Endothelial cell of umbilical vein (primary cell): Measurements from ENCODE around the gene DTL. TPM values are rescaled to one million over a fixed set of nuclear protein-coding genes. Genes with fewer than 3 reads are reported as not detected.

Experiments
- BruUV-seq: library from RNA; stranded (reverse); fragments of 400-500 nt; replicated peaks from 2 replicates; lab custom pipeline; 2021; lab: Mats Ljungman, UMichigan
- CTCF ChIA-PET: fragments of 300-600, 350-600 bp; sonication (Branson Sonifier 250); formaldehyde crosslinking; loops from one replicate; lab custom pipeline; 2021; ENCODE audit warnings: antibody characterized with exemption, inconsistent platforms; lab: Charles Lee
- POLR2A ChIA-PET: fragments of 300-600, 350-600 bp; sonication (Branson Sonifier 250); formaldehyde crosslinking; loops from one replicate; lab custom pipeline; 2021; ENCODE audit warnings: antibody characterized with exemption, inconsistent platforms; lab: Charles Lee
- DNase-seq: peaks from one replicate; pipeline ENCODE4 v3.0.0-alpha.2; 2011; ENCODE audit warnings: low read depth, low spot score
- FAIRE-seq: peaks from 2 replicates; lab custom pipeline; 2011; peaks lifted over from hg19 to GRCh38; lab: Jason Lieb, UNC
- H2AFZ ChIP-seq: 2 replicates; pipeline ENCODE4 v1.6.0; 2012; ENCODE audit warnings: low read depth, low read length, control low read depth, inconsistent platforms
- H3K27ac ChIP-seq: 2 replicates; pipeline ENCODE4 v1.5.1; 2011; ENCODE audit warnings: low read depth, mild to moderate bottlenecking, control low read depth, low read length, moderate library complexity; ENCODE audit not compliant: insufficient read depth
- H3K27me3 ChIP-seq, 2 experiments: 2 replicates each; pipeline versions ENCODE4 v1.6.0 to v1.6.1; 2011; ENCODE audit warnings: low read length in 2 of 2, mixed read lengths in 1 of 2; ENCODE audit not compliant: control insufficient read depth in 2 of 2, insufficient read depth in 2 of 2
- H3K36me3 ChIP-seq, 2 experiments: 2 replicates in 1 of 2; 3 replicates in 1 of 2; pipeline ENCODE4 v1.5.1; 2011; ENCODE audit warnings: low read length in 2 of 2, mild to moderate bottlenecking in 1 of 2, moderate library complexity in 1 of 2; ENCODE audit not compliant: control insufficient read depth in 2 of 2, insufficient read depth in 2 of 2; ENCODE audit errors: extremely low read depth in 1 of 2
- H3K4me1 ChIP-seq: 3 replicates; pipeline ENCODE4 v1.5.1; 2011; ENCODE audit warnings: mild to moderate bottlenecking, low read length; ENCODE audit not compliant: control insufficient read depth, insufficient read depth; ENCODE audit errors: extremely low read depth
- H3K4me2 ChIP-seq: 2 replicates; pipeline ENCODE4 v1.6.1; 2011; ENCODE audit warnings: low read length, control low read depth, mixed read lengths; ENCODE audit not compliant: insufficient read depth
- H3K4me3 ChIP-seq, 3 experiments: fragments of 200-600 bp in 1 of 3; sonication (generic), shearing (Covaris generic) in 1 of 3; replicated peaks in 1 of 3; 2 replicates each; pipeline ENCODE4 v1.5.1; 2011 to 2016; ENCODE audit warnings: control low read depth in 3 of 3, low read length in 3 of 3, mild to moderate bottlenecking in 2 of 3, inconsistent platforms in 1 of 3, low read depth in 1 of 3, moderate library complexity in 1 of 3; ENCODE audit not compliant: insufficient read depth in 1 of 3
- H3K79me2 ChIP-seq: 2 replicates; pipeline ENCODE4 v1.6.0; 2012; ENCODE audit warnings: low read length, inconsistent platforms; ENCODE audit not compliant: control insufficient read depth, insufficient read depth
- H3K9ac ChIP-seq: replicated peaks from 2 replicates; pipeline ENCODE3; 2011; ENCODE audit warnings: low read length, control low read depth; ENCODE audit not compliant: insufficient read depth; ENCODE audit errors: extremely low read depth
- H3K9me1 ChIP-seq: replicated peaks from 3 replicates; pipeline ENCODE4 v1.6.0; 2011; ENCODE audit warnings: mild to moderate bottlenecking, low read length; ENCODE audit not compliant: control insufficient read depth, insufficient read depth; ENCODE audit errors: extremely low read depth
- H3K9me3 ChIP-seq: replicated peaks from 2 replicates; pipeline ENCODE4 v1.5.1; 2012; ENCODE audit warnings: low read length, inconsistent platforms; ENCODE audit not compliant: control insufficient read depth, insufficient read depth
- H4K20me1 ChIP-seq: replicated peaks from 2 replicates; pipeline ENCODE3; 2011; ENCODE audit warnings: mild to moderate bottlenecking, low read length; ENCODE audit not compliant: control insufficient read depth, insufficient read depth; ENCODE audit errors: extremely low read depth
- EZH2 ChIP-seq: IDR thresholded peaks from 2 replicates; pipeline ENCODE4 v1.6.1; 2012; ENCODE audit warnings: borderline replicate concordance, low read depth, mild to moderate bottlenecking, moderate library complexity, low read length, inconsistent platforms; ENCODE audit not compliant: severe bottlenecking
- FOS ChIP-seq: IDR thresholded peaks from 2 replicates; pipeline ENCODE4 v1.6.1; 2011; ENCODE audit warnings: mild to moderate bottlenecking, low read length, moderate library complexity, borderline replicate concordance; ENCODE audit not compliant: insufficient read depth
- GATA2 ChIP-seq: IDR thresholded peaks from 2 replicates; pipeline ENCODE4 v1.7.0; 2011; ENCODE audit warnings: low read depth, mild to moderate bottlenecking, moderate library complexity, mixed read lengths, low read length; ENCODE audit not compliant: insufficient read length, insufficient read depth
- JUN ChIP-seq: IDR thresholded peaks from 2 replicates; pipeline ENCODE4 v1.6.1; 2011; ENCODE audit warnings: borderline replicate concordance, low read depth; ENCODE audit not compliant: insufficient read length, insufficient read depth
- MAX ChIP-seq: IDR thresholded peaks from 2 replicates; pipeline ENCODE4 v1.6.1; 2011; ENCODE audit not compliant: insufficient read depth, insufficient read length
- MYC ChIP-seq: IDR thresholded peaks from one replicate; pipeline ENCODE4 v1.6.1; 2011; ENCODE audit warnings: mild to moderate bottlenecking, low read depth, low read length
- POLR2A ChIP-seq: IDR thresholded peaks from 2 replicates; pipeline ENCODE4 v1.6.1; 2012; ENCODE audit warnings: low read depth, mild to moderate bottlenecking, control low read depth, low read length
- POLR2AphosphoS5 ChIP-seq: IDR thresholded peaks from 2 replicates; pipeline ENCODE4 v1.6.1; 2012; ENCODE audit warnings: low read depth, mild to moderate bottlenecking, control low read depth, low read length, moderate library complexity; ENCODE audit not compliant: insufficient read depth
- dilution Hi-C: fragments of 300-500 bp; cut with MboI; formaldehyde crosslinking; loops from one replicate; pipeline ENCODE4 v1.15.0; 2019; ENCODE audit warnings: low sequenced_read_pairs; ENCODE audit not compliant: extremely low pct_ligation_motif_present
- intact Hi-C: fragments of 100-400 bp; cut with micrococcal nuclease; formaldehyde crosslinking; loops from one replicate; pipeline ENCODE4 v1.10.0; 2022
- polyA plus RNA-seq, 4 experiments: library from polyadenylated mRNA; depleted of rRNA in 3 of 4; stranded (reverse) in 3 of 4; unstranded in 1 of 4; fragments of >200 nt; gene quantifications; 2 replicates each; pipeline versions ENCODE4 v1.2.1 to v1.2.3, GENCODE V29; 2011 to 2012; ENCODE audit warnings: missing spikeins in 1 of 4
- total RNA-seq: library from RNA; stranded (reverse); gene quantifications from 2 replicates; pipeline ENCODE4 v1.2.3, GENCODE V29; 2021
- TF ChIP-seq, protein P1 (sequence below), 2 donors: IDR thresholded peaks; 1 replicate in 1 of 2; 2 replicates in 1 of 2; pipeline ENCODE4 v1.5.1; 2011; ENCODE audit warnings: low read length in 2 of 2, mild to moderate bottlenecking in 2 of 2, moderate library complexity in 2 of 2, control low read depth in 1 of 2, inconsistent platforms in 1 of 2, low read depth in 1 of 2; ENCODE audit not compliant: insufficient read depth in 1 of 2; ENCODE audit errors: extremely low read depth in 1 of 2

Gene DTL
- total and polyA plus RNA-seq, 2 donors (not counting 3 experiments of a cell fraction or from before 2014, with no cell fraction given) = 11.2 to 26.5 TPM

DNA sequence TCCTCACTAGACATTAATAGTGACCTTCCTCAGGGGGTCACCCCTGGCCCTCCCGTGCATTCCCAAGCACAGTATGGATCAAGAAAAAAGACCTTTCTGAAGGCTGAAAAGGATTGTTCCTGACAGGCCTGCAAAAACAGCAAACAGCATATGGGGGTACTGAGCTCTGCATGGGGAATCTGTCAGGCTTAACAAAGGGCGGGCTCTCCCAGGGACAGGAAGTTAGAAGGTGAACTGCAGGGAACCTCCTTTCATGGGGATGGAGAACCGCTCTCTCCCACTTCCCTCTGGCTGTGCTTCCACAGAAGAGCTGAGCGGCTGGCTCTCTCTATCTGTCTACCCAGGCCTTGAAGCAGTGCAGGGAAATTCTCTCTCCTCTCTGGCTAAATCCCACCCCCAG, 91.7 kb downstream of the DTL start:
- intact Hi-C loops = no loop called here
- CTCF ChIA-PET = interaction anchor here (1.1 to 1.7 kb wide), 2 partner anchors 8 to 57 kb away, joined by 3 to 4 read pairs; no protein-coding TSS in a partner anchor

More for the DNA sequence above, 91.7 kb downstream of the DTL start:
- H3K79me2 ChIP-seq = no peaks in the 10 kb centered on the region
- H3K4me2 ChIP-seq = no peak overlapping the region
- no peak overlapping the region for H2AFZ ChIP-seq
- H3K27me3 ChIP-seq = no peaks in the 10 kb centered on the region
- POLR2A ChIA-PET = no interaction called here
- no peaks in the 10 kb centered on the region for H3K9me1 ChIP-seq
- H3K27ac ChIP-seq = no peak overlapping the region
- no TSS peak for BruUV-seq
- TF ChIP-seq, protein P1, sequence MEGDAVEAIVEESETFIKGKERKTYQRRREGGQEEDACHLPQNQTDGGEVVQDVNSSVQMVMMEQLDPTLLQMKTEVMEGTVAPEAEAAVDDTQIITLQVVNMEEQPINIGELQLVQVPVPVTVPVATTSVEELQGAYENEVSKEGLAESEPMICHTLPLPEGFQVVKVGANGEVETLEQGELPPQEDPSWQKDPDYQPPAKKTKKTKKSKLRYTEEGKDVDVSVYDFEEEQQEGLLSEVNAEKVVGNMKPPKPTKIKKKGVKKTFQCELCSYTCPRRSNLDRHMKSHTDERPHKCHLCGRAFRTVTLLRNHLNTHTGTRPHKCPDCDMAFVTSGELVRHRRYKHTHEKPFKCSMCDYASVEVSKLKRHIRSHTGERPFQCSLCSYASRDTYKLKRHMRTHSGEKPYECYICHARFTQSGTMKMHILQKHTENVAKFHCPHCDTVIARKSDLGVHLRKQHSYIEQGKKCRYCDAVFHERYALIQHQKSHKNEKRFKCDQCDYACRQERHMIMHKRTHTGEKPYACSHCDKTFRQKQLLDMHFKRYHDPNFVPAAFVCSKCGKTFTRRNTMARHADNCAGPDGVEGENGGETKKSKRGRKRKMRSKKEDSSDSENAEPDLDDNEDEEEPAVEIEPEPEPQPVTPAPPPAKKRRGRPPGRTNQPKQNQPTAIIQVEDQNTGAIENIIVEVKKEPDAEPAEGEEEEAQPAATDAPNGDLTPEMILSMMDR (IDR thresholded peaks at IDR 0.05; ENCODE audit: extremely low read depth in 1 of 2, insufficient read depth in 1 of 2, low read depth in 1 of 2, low read length in 2 of 2) = no peak
- TF ChIP-seq FOS (no peak), GATA2 (no peak), MAX (no peak), POLR2A (no peak), POLR2AphosphoS5 (no peak), MYC (no peak), EZH2 (no peak), JUN (no peak)
- no peaks in the 10 kb centered on the region for H4K20me1 ChIP-seq
- dilution Hi-C loops = no loop called here
- no peaks in the 10 kb centered on the region for H3K36me3 ChIP-seq
- no peak overlapping the region for H3K4me3 ChIP-seq
- no peaks in the 10 kb centered on the region for H3K9me3 ChIP-seq
- H3K4me1 ChIP-seq = no peaks in the 10 kb centered on the region
- H3K9ac ChIP-seq = no peak overlapping the region
- DNase-seq (no peak), FAIRE-seq (no peak)
